SK-N-SH (cell line): ENCODE measurements around the gene ARL4D. TPM values are rescaled to one million over a fixed set of nuclear protein-coding genes. Genes with fewer than 3 reads are reported as not detected.

ENCODE experiments used
- CTCF ChIA-PET: fragments of 300-600, 350-600 bp; formaldehyde crosslinking; extraction: SDS; loops from one replicate; lab custom pipeline; 2021; lab: Yijun Ruan, JAX
- POLR2A ChIA-PET: fragments of 350-600 bp; sonication (Branson Sonifier 250); formaldehyde crosslinking; extraction: SDS; loops from one replicate; lab custom pipeline; 2020; ENCODE audit warnings: antibody characterized with exemption, inconsistent platforms; lab: Yijun Ruan, JAX
- DNase-seq: peaks from one replicate; pipeline ENCODE4 v3.0.0; 2012
- H2AFZ ChIP-seq: fragments of 200-600 bp; sonication (generic); 2 replicates; pipeline ENCODE4 v1.8.1; 2016; ENCODE audit warnings: antibody characterized with exemption, mild to moderate bottlenecking, low read depth
- H3F3A ChIP-seq: fragments of 200-600 bp; sonication (generic); replicated peaks from 2 replicates; pipeline ENCODE3; 2016; ENCODE audit warnings: antibody characterized with exemption, mild to moderate bottlenecking; ENCODE audit not compliant: insufficient read depth
- H3K27ac ChIP-seq, 2 experiments: fragments of 200-500 bp in 1 of 2; fragments of 200-600 bp in 1 of 2; sonication (Bioruptor generic) in 1 of 2; sonication (generic), shearing (Covaris generic) in 1 of 2; 2 replicates each; pipeline versions ENCODE4 v1.5.1 to v1.6.1; 2014 to 2016; ENCODE audit warnings: low read depth in 2 of 2, inconsistent platforms in 1 of 2, low read length in 1 of 2, mild to moderate bottlenecking in 1 of 2, mixed read lengths in 1 of 2
- H3K27me3 ChIP-seq: fragments of 200-600 bp; sonication (generic), shearing (Covaris generic); 2 replicates; pipeline ENCODE4 v1.6.1; 2016; ENCODE audit warnings: mixed run types; ENCODE audit not compliant: insufficient read depth
- H3K36me3 ChIP-seq, 2 experiments: fragments of 200-500 bp in 1 of 2; fragments of 200-600 bp in 1 of 2; sonication (Bioruptor generic) in 1 of 2; sonication (generic) in 1 of 2; replicated peaks in 1 of 2; 2 replicates each; pipeline versions ENCODE3 to v1.5.1; 2014 to 2016; ENCODE audit warnings: low read length in 1 of 2, mild to moderate bottlenecking in 1 of 2; ENCODE audit not compliant: insufficient read depth in 2 of 2, control insufficient read depth in 1 of 2
- H3K4me1 ChIP-seq, 2 experiments: fragments of 200-500 bp in 1 of 2; fragments of 200-600 bp in 1 of 2; sonication (Bioruptor generic) in 1 of 2; sonication (generic), shearing (Covaris generic) in 1 of 2; 2 replicates each; pipeline versions ENCODE4 v1.5.1 to v1.6.1; 2014 to 2016; ENCODE audit warnings: low read depth in 1 of 2, low read length in 1 of 2, mixed run types in 1 of 2; ENCODE audit not compliant: insufficient read depth in 2 of 2, control insufficient read depth in 1 of 2
- H3K4me2 ChIP-seq: fragments of 200-600 bp; sonication (generic), shearing (Covaris generic); 2 replicates; pipeline ENCODE4 v1.6.1; 2017; ENCODE audit warnings: mixed run types
- H3K4me3 ChIP-seq, 2 experiments: fragments of 200-500 bp in 1 of 2; fragments of 200-600 bp in 1 of 2; sonication (Bioruptor generic) in 1 of 2; sonication (generic), shearing (Covaris generic) in 1 of 2; 2 replicates each; pipeline versions ENCODE4 v1.5.1 to v1.8.1; 2014 to 2016; ENCODE audit warnings: low read depth in 2 of 2, inconsistent platforms in 1 of 2, low read length in 1 of 2, mild to moderate bottlenecking in 1 of 2, mixed read lengths in 1 of 2, moderate library complexity in 1 of 2
- H3K79me2 ChIP-seq: fragments of 200-600 bp; sonication (generic); 2 replicates; pipeline ENCODE4 v1.8.1; 2017; ENCODE audit warnings: mild to moderate bottlenecking; ENCODE audit not compliant: insufficient read depth
- H3K9ac ChIP-seq: fragments of 200-600 bp; sonication (generic); 2 replicates; pipeline ENCODE4 v1.6.1; 2017; ENCODE audit warnings: mixed run types
- H3K9me2 ChIP-seq: fragments of 200-600 bp; sonication (generic); 2 replicates; pipeline ENCODE4 v1.6.1; 2017; ENCODE audit warnings: mixed run types
- H3K9me3 ChIP-seq: fragments of 200-600 bp; sonication (generic); 2 replicates; pipeline ENCODE4 v1.6.1; 2017; ENCODE audit warnings: mixed run types, mild to moderate bottlenecking, moderate library complexity
- H4K20me1 ChIP-seq: fragments of 200-600 bp; sonication (generic); 2 replicates; pipeline ENCODE4 v1.6.1; 2017; ENCODE audit warnings: mild to moderate bottlenecking, mixed run types; ENCODE audit not compliant: insufficient read depth
- ELF1 ChIP-seq: IDR thresholded peaks from 2 replicates; pipeline ENCODE4 v1.4.0; 2012
- EZH2phosphoT487 ChIP-seq: fragments of 200-600 bp; sonication (generic); IDR thresholded peaks from 2 replicates; pipeline ENCODE4 v1.6.1; 2017; ENCODE audit warnings: low read depth, mixed run types, mild to moderate bottlenecking, antibody characterized with exemption, moderate library complexity, borderline replicate concordance
- FOXM1 ChIP-seq: IDR thresholded peaks from 2 replicates; pipeline ENCODE4 v1.4.0; 2012; ENCODE audit warnings: low read depth, mild to moderate bottlenecking
- GATA2 ChIP-seq: sonication (generic); formaldehyde crosslinking; IDR thresholded peaks from 2 replicates; pipeline ENCODE4 v1.5.0; 2020; ENCODE audit warnings: mild to moderate bottlenecking, missing genetic modification reagents
- JUND ChIP-seq: IDR thresholded peaks from 2 replicates; pipeline ENCODE4 v1.4.0; 2012
- NFIC ChIP-seq: IDR thresholded peaks from 2 replicates; pipeline ENCODE4 v1.4.0; 2012; ENCODE audit warnings: borderline replicate concordance
- NRF1 ChIP-seq: IDR thresholded peaks from 2 replicates; pipeline ENCODE4 v1.6.1; 2012; ENCODE audit warnings: low read depth, mild to moderate bottlenecking, low read length
- POLR2AphosphoS5 ChIP-seq: IDR thresholded peaks from 2 replicates; pipeline ENCODE4 v1.6.1; 2012; ENCODE audit warnings: low read depth, low read length
- RCOR1 ChIP-seq: fragments of 150-350 bp; IDR thresholded peaks from 2 replicates; pipeline ENCODE4 v1.6.1; 2017; ENCODE audit warnings: antibody characterized with exemption, low read length
- SMC3 ChIP-seq: IDR thresholded peaks from 2 replicates; pipeline ENCODE4 v1.6.1; 2012; ENCODE audit warnings: low read depth, low read length, improper control_type of control experiment
- WGBS: methylation state at CpG from one replicate; pipeline ENCODE4 v1.1.6; 2017; ENCODE audit warnings: low lambda C conversion rate; 5-methylcytosine and 5-hydroxymethylcytosine counted together
- polyA plus RNA-seq, 3 experiments: library from polyadenylated mRNA; depleted of rRNA; stranded (reverse); fragments of >200 nt; gene quantifications; 2 replicates each; pipeline ENCODE4 v1.2.3, GENCODE V29; 2012
- TF ChIP-seq, protein P1 (sequence below): IDR thresholded peaks from 2 replicates; pipeline ENCODE4 v1.6.1; 2012; ENCODE audit warnings: mild to moderate bottlenecking, low read depth, low read length, moderate library complexity
- TF ChIP-seq, protein P2 (sequence below): fragments of 150-350 bp; IDR thresholded peaks from 2 replicates; pipeline ENCODE4 v1.6.1; 2017; ENCODE audit warnings: antibody characterized with exemption, low read length, low read depth, borderline replicate concordance
- TF ChIP-seq, protein P3 (sequence below): IDR thresholded peaks from 2 replicates; pipeline ENCODE4 v1.4.0; 2012; ENCODE audit warnings: low read depth, borderline replicate concordance

The ARL4D gene
- polyA plus RNA-seq, 1 of the 3 experiments (the other 2 are of a cell fraction) = 29.5 TPM

DNA sequence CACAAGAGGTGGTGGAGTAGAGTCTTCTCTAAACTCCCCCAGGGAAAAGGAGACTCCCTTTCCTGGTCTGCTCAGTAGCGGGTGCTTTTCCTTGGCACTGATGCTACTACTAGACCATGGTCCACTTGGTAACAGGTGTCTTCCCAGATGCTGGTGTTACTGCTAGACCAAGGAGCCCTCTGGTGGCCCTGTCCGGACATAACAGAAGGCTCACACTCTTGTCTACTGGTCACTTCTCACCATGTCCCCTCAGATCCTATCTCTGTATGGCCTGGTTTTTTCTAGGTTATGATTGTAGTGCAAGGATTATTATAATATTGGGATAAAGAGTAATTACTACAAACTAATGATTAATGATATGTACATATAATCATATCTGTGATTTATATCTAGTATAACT lies 49.7 kb upstream of the ARL4D start:
- Histone ChIP-seq H3K79me2 (no peaks in the 10 kb centered on the region; the same call in 1 of the 2 replicates), H3K9me3 (peaks cover 4% of the 10 kb centered on the region; the same call in 1 of the 2 replicates)
- TF ChIP-seq SMC3 (no peak), POLR2AphosphoS5 (no peak), ELF1 (no peak), GATA2 (CRISPR knock-in tag) (no peak), NFIC (no peak), FOXM1 (no peak), JUND (no peak)
- TF ChIP-seq, all 33 proteins: peak for 0
- Histone ChIP-seq H3K36me3 (no peaks in the 10 kb centered on the region), H3K27me3 (no peaks in the 10 kb centered on the region), H3K9me2 (no peaks in the 10 kb centered on the region), H3K27ac (no peak overlapping the region), H3K4me3 (no peak overlapping the region; a peak in 1 of 4 replicates), H3F3A (no peaks in the 10 kb centered on the region), H3K9ac (no peak overlapping the region), H2AFZ (no peak overlapping the region), H3K4me2 (no peak overlapping the region), H3K4me1 (peaks cover 0 to 2% of the 10 kb centered on the region in 2 experiments; a peak in 1 of 4 replicates), H4K20me1 (no peaks in the 10 kb centered on the region)
- 85% methylated on average over 2 of the region's 2 CpGs for WGBS
- POLR2A ChIA-PET = no interaction called here
- DNase-seq = no peak
- CTCF ChIA-PET = interaction anchor here (0.6 to 0.8 kb wide), 2 partner anchors 10 kb away, joined by 3 read pairs; no protein-coding TSS in a partner anchor

DNA sequence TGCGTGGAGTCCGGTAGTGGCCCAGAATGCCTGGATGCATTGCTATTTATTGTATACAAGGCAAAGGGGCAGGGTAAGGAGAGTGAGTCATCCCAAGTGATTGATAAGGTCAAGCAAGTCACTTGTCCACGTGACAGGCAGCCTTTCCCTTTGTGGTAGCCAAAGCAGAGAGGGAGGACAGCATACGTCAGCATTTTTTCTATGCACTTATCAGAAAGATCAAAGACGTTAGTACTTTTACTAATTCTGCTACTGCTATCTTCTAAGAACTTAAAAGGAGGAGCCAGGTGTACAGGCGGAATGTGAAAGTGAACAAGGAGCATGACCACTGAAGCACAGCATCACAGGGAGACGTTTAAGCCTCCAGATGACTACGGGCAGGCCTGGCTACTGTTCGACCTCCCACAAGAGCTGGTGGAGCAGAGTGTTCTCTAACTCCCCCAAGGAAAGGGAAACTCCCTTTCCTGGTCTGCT lies 47.9 kb upstream of the ARL4D start:
- CTCF ChIA-PET = no interaction called here

More for the DNA sequence above, 47.9 kb upstream of the ARL4D start:
- no peaks in the 10 kb centered on the region for H4K20me1 ChIP-seq
- no peaks in the 10 kb centered on the region for H3F3A ChIP-seq
- H3K27ac ChIP-seq = no peak overlapping the region
- no peaks in the 10 kb centered on the region for H3K9me2 ChIP-seq
- H3K27me3 ChIP-seq = no peaks in the 10 kb centered on the region
- peaks cover 0 to 2% of the 10 kb centered on the region in 2 experiments; a peak in 1 of 4 replicates for H3K4me1 ChIP-seq
- WGBS = 88% methylated on average over 9 of the region's 9 CpGs
- H3K4me2 ChIP-seq = no peak overlapping the region
- H3K36me3 ChIP-seq = no peaks in the 10 kb centered on the region
- no peak for DNase-seq
- POLR2A ChIA-PET = no interaction called here
- peaks cover 4% of the 10 kb centered on the region; the same call in 1 of the 2 replicates for H3K79me2 ChIP-seq
- H2AFZ ChIP-seq = no peak overlapping the region
- TF ChIP-seq FOXM1 = no peak
- TF ChIP-seq, protein P1, sequence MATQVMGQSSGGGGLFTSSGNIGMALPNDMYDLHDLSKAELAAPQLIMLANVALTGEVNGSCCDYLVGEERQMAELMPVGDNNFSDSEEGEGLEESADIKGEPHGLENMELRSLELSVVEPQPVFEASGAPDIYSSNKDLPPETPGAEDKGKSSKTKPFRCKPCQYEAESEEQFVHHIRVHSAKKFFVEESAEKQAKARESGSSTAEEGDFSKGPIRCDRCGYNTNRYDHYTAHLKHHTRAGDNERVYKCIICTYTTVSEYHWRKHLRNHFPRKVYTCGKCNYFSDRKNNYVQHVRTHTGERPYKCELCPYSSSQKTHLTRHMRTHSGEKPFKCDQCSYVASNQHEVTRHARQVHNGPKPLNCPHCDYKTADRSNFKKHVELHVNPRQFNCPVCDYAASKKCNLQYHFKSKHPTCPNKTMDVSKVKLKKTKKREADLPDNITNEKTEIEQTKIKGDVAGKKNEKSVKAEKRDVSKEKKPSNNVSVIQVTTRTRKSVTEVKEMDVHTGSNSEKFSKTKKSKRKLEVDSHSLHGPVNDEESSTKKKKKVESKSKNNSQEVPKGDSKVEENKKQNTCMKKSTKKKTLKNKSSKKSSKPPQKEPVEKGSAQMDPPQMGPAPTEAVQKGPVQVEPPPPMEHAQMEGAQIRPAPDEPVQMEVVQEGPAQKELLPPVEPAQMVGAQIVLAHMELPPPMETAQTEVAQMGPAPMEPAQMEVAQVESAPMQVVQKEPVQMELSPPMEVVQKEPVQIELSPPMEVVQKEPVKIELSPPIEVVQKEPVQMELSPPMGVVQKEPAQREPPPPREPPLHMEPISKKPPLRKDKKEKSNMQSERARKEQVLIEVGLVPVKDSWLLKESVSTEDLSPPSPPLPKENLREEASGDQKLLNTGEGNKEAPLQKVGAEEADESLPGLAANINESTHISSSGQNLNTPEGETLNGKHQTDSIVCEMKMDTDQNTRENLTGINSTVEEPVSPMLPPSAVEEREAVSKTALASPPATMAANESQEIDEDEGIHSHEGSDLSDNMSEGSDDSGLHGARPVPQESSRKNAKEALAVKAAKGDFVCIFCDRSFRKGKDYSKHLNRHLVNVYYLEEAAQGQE = no peak
- no peak for TF ChIP-seq EZH2phosphoT487
- TF ChIP-seq, protein P2, sequence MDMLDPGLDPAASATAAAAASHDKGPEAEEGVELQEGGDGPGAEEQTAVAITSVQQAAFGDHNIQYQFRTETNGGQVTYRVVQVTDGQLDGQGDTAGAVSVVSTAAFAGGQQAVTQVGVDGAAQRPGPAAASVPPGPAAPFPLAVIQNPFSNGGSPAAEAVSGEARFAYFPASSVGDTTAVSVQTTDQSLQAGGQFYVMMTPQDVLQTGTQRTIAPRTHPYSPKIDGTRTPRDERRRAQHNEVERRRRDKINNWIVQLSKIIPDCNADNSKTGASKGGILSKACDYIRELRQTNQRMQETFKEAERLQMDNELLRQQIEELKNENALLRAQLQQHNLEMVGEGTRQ = no peak
- no peak for TF ChIP-seq SMC3
- no peak for TF ChIP-seq ELF1
- TF ChIP-seq NRF1 = no peak
- TF ChIP-seq RCOR1 = no peak
- no peak for TF ChIP-seq GATA2 (CRISPR knock-in tag)
- TF ChIP-seq, protein P3, sequence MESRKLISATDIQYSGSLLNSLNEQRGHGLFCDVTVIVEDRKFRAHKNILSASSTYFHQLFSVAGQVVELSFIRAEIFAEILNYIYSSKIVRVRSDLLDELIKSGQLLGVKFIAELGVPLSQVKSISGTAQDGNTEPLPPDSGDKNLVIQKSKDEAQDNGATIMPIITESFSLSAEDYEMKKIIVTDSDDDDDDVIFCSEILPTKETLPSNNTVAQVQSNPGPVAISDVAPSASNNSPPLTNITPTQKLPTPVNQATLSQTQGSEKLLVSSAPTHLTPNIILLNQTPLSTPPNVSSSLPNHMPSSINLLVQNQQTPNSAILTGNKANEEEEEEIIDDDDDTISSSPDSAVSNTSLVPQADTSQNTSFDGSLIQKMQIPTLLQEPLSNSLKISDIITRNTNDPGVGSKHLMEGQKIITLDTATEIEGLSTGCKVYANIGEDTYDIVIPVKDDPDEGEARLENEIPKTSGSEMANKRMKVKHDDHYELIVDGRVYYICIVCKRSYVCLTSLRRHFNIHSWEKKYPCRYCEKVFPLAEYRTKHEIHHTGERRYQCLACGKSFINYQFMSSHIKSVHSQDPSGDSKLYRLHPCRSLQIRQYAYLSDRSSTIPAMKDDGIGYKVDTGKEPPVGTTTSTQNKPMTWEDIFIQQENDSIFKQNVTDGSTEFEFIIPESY = no peak
- no peak overlapping the region for H3K4me3 ChIP-seq
- peaks cover 4% of the 10 kb centered on the region; the same call in 1 of the 2 replicates for H3K9me3 ChIP-seq
- H3K9ac ChIP-seq = no peak overlapping the region
